HG03064 (cell line): ENCODE measurements around the gene CDKN2D.
"Not testable (repeated sequence)": the region's sequence is repeated elsewhere in the genome, so short reads cannot be mapped to it uniquely, and the experiment has no call there.

Source experiments
- ATAC-seq: cut with Tn5 transposase; IDR thresholded peaks from one replicate; pipeline ENCODE4 v1.9.1; 2021; ENCODE audit warnings: low read depth; ENCODE audit not compliant: unreplicated experiment

The CDKN2D gene

GRCh38 chr19:10553087-10553667, 15.6 kb downstream of the CDKN2D start:
- no peak for ATAC-seq

GRCh38 chr19:10552510-10553053, 16.2 kb downstream of the CDKN2D start:
- no peak for ATAC-seq

GRCh38 chr19:10551698-10552301, 17.0 kb downstream of the CDKN2D start:
- ATAC-seq = no peak

GRCh38 chr19:10551006-10551405, 17.8 kb downstream of the CDKN2D start:
- not testable (repeated sequence) for ATAC-seq

- no peak for ATAC-seq
Measured at GRCh38 chr19:10550336-10550735, 18.4 kb downstream of the CDKN2D start.

GRCh38 chr19:10549733-10550132, 19.0 kb downstream of the CDKN2D start:
- no peak for ATAC-seq

- ATAC-seq = no peak
Measured at GRCh38 chr19:10548746-10549276, 20.0 kb downstream of the CDKN2D start.

GRCh38 chr19:10546817-10547216, 22.0 kb downstream of the CDKN2D start:
- ATAC-seq = no peak

- no peak for ATAC-seq
Measured at GRCh38 chr19:10544753-10545251, 24.0 kb downstream of the CDKN2D start.

- ATAC-seq = no peak
Measured at GRCh38 chr19:10544242-10544752, 24.5 kb downstream of the CDKN2D start.

GRCh38 chr19:10543420-10544241, 25.1 kb downstream of the CDKN2D start, which contains the start of gene ATG4D:
Gene ATG4D, plus strand, starts transcription at chr19:10543904. Its CDS starts 187 bp downstream, at chr19:10544091.
- peak; percentile 59 for ATAC-seq

GRCh38 chr19:10543059-10543419, 25.7 kb downstream of the CDKN2D start:
- no peak for ATAC-seq

- ATAC-seq = not testable (repeated sequence)
Measured at GRCh38 chr19:10539016-10539415, 29.8 kb downstream of the CDKN2D start.

- ATAC-seq = no peak
Measured at GRCh38 chr19:10538204-10538983, 30.4 kb downstream of the CDKN2D start.

GRCh38 chr19:10537668-10538067, 31.1 kb downstream of the CDKN2D start:
- no peak for ATAC-seq

GRCh38 chr19:10535613-10536012, 33.2 kb downstream of the CDKN2D start:
- ATAC-seq = no peak

GRCh38 chr19:10533646-10534386, 35.0 kb downstream of the CDKN2D start:
- ATAC-seq = no peak

GRCh38 chr19:10532457-10532856, 36.3 kb downstream of the CDKN2D start:
- ATAC-seq = no peak

GRCh38 chr19:10526887-10527286, 41.9 kb downstream of the CDKN2D start:
- not testable (repeated sequence) for ATAC-seq
